GM19035 (cell line): Measurements from ENCODE around the gene SUSD4.

Source experiments
- ATAC-seq: cut with Tn5 transposase; IDR thresholded peaks from one replicate; pipeline ENCODE4 v1.9.1; 2021; ENCODE audit not compliant: unreplicated experiment

Gene SUSD4

GRCh38 chr1:223233019-223233409 is 131.0 kb downstream of the SUSD4 start:
- no peak for ATAC-seq

GRCh38 chr1:223231581-223231980 is 132.4 kb downstream of the SUSD4 start:
- no peak for ATAC-seq

GRCh38 chr1:223231011-223231572 is 132.9 kb downstream of the SUSD4 start:
- no peak for ATAC-seq

GRCh38 chr1:223230161-223230881 is 133.7 kb downstream of the SUSD4 start:
- ATAC-seq: no peak

- ATAC-seq: no peak
Observed at GRCh38 chr1:223229756-223230155, 134.2 kb downstream of the SUSD4 start.

GRCh38 chr1:223228931-223229528 is 134.9 kb downstream of the SUSD4 start:
- ATAC-seq: no peak

GRCh38 chr1:223228201-223228600 is 135.8 kb downstream of the SUSD4 start:
- ATAC-seq: no peak

GRCh38 chr1:223227486-223228196 is 136.3 kb downstream of the SUSD4 start:
- no peak for ATAC-seq

- no peak for ATAC-seq
Observed at GRCh38 chr1:223227031-223227430, 136.9 kb downstream of the SUSD4 start.

- no peak for ATAC-seq
Observed at GRCh38 chr1:223226271-223226670, 137.7 kb downstream of the SUSD4 start.

GRCh38 chr1:223225481-223225880 is 138.5 kb downstream of the SUSD4 start:
- ATAC-seq: no peak

- no peak for ATAC-seq
Observed at GRCh38 chr1:223225061-223225460, 138.9 kb downstream of the SUSD4 start.

- ATAC-seq: no peak
Observed at GRCh38 chr1:223224465-223224864, 139.5 kb downstream of the SUSD4 start.

GRCh38 chr1:223223091-223223995 is 140.6 kb downstream of the SUSD4 start:
- no peak for ATAC-seq

- ATAC-seq: no peak
Observed at GRCh38 chr1:223222377-223222776, 141.6 kb downstream of the SUSD4 start.

- ATAC-seq: no peak
Observed at GRCh38 chr1:223221686-223222085, 142.3 kb downstream of the SUSD4 start.

- ATAC-seq: no peak
Observed at GRCh38 chr1:223219846-223220610, 143.9 kb downstream of the SUSD4 start.

GRCh38 chr1:223219318-223219635 is 144.7 kb downstream of the SUSD4 start:
- ATAC-seq: no peak

- ATAC-seq: no peak
Observed at GRCh38 chr1:223217781-223218180, 146.2 kb downstream of the SUSD4 start.

GRCh38 chr1:223216531-223217205 is 147.3 kb downstream of the SUSD4 start:
- ATAC-seq: no peak
